ENCODE data around the gene CD40LG.

Gene CD40LG

DNA sequence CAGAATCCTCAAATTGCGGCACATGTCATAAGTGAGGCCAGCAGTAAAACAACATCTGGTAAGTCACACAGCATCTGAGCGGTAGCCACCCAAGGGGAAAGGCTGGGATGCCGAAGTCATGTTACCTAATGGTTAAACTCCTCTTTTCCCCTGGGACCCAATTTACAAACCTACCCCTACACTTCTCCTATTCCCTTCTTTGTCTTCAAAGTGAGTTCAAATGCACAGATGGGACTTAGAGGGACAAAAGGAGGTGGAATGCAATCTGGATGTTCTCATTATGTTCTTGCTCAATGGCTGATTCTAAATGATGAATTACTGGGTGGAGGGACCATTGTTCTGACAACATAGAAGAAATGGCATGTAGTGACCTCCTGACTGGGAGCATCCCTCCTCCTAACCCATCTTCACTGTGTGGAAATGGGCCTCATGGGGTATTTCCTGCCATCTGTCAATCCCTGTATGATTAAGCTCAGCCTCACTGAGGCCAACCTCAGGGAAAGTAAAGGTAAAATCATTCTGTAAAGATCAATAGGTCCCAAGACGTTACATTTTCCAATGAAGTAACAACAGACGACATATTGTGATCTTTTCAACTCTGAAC, 8.5 kb downstream of the CD40LG start:
- TF ChIP-seq EZH2 (IDR thresholded peaks at IDR 0.05; ENCODE audit: borderline replicate concordance, low read depth, low read length, severe bottlenecking) = no peak
- no peak for TF ChIP-seq CTCF (IDR thresholded peaks at IDR 0.05; ENCODE audit: borderline replicate concordance, extremely low read depth, low read length, poor library complexity, severe bottlenecking)
- no peaks in the 10 kb centered on the region for H3K4me1 ChIP-seq (ENCODE audit: insufficient read depth, low read length)
- H3K79me2 ChIP-seq (ENCODE audit: insufficient read depth, low read length) = no peaks in the 10 kb centered on the region

DNA sequence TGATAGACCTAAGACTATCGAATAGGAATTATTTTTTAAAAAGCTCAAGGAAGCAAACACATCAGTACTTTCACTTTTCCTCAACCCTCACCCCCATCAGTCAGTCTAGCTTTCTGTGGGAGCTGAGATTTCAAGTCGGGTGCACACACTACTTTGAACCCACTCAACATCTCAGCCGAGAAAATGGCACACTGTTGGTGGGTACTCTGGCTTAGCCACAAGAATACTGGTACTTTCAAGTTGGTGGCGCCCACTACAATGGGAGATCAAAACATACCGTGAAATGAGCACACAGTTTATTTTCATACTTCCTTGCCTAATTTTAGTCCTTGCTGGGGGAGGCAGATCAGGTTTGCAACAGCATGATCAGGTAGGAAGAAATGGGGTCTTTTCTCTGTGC, 10.2 kb downstream of the CD40LG start:
- Histone ChIP-seq H3K4me1 (ENCODE audit: insufficient read depth, low read length) (no peaks in the 10 kb centered on the region), H3K36me3 (ENCODE audit: insufficient read depth, low read length) (no peaks in the 10 kb centered on the region), H3K79me2 (ENCODE audit: insufficient read depth, low read length) (no peaks in the 10 kb centered on the region), H3K4me2 (ENCODE audit: insufficient read depth, low read length) (no peak overlapping the region), H3K9me3 (ENCODE audit: insufficient read depth, low read length, severe bottlenecking) (no peaks in the 10 kb centered on the region), H4K20me1 (ENCODE audit: insufficient read depth, low read length) (no peaks in the 10 kb centered on the region), H2AFZ (ENCODE audit: low read depth, low read length) (no peak overlapping the region), H3K9ac (ENCODE audit: low read depth, low read length) (no peak overlapping the region), H3K27ac (ENCODE audit: low read length) (no peak overlapping the region), H3K4me3 (ENCODE audit: low read depth in 1 of 2, low read length in 2 of 2) (no peak overlapping the region), H3K27me3 (ENCODE audit: insufficient read depth, low read length, poor library complexity) (no peaks in the 10 kb centered on the region)
- no peak for TF ChIP-seq EZH2 (IDR thresholded peaks at IDR 0.05; ENCODE audit: borderline replicate concordance, low read depth, low read length, severe bottlenecking)
- no peak for TF ChIP-seq CTCF (IDR thresholded peaks at IDR 0.05; ENCODE audit: borderline replicate concordance, extremely low read depth, low read length, poor library complexity, severe bottlenecking)
- ATAC-seq (ENCODE audit: insufficient read depth, low read depth) = no peak
- DNase-seq = no peak

More for the DNA sequence above, 8.5 kb downstream of the CD40LG start:
- no peak for ATAC-seq (ENCODE audit: insufficient read depth, low read depth)
- no peaks in the 10 kb centered on the region for H4K20me1 ChIP-seq (ENCODE audit: insufficient read depth, low read length)
- no peaks in the 10 kb centered on the region for H3K27me3 ChIP-seq (ENCODE audit: insufficient read depth, low read length, poor library complexity)
- no peaks in the 10 kb centered on the region for H3K9me3 ChIP-seq (ENCODE audit: insufficient read depth, low read length, severe bottlenecking)
- no peak for DNase-seq
- no peaks in the 10 kb centered on the region for H3K36me3 ChIP-seq (ENCODE audit: insufficient read depth, low read length)
- no peak overlapping the region for H3K4me2 ChIP-seq (ENCODE audit: insufficient read depth, low read length)
- H3K27ac ChIP-seq (ENCODE audit: low read length) = no peak overlapping the region
- no peak overlapping the region for H3K4me3 ChIP-seq (ENCODE audit: low read depth in 1 of 2, low read length in 2 of 2)
- no peak overlapping the region for H3K9ac ChIP-seq (ENCODE audit: low read depth, low read length)
- no peak overlapping the region for H2AFZ ChIP-seq (ENCODE audit: low read depth, low read length)

- ATAC-seq (ENCODE audit: insufficient read depth, low read depth) (no peak), DNase-seq (no peak)
- Histone ChIP-seq H3K9me3 (ENCODE audit: insufficient read depth, low read length, severe bottlenecking) (no peaks in the 10 kb centered on the region), H3K9ac (ENCODE audit: low read depth, low read length) (no peak overlapping the region), H3K27ac (ENCODE audit: low read length) (no peak overlapping the region), H3K4me3 (ENCODE audit: low read depth in 1 of 2, low read length in 2 of 2) (no peak overlapping the region), H3K36me3 (ENCODE audit: insufficient read depth, low read length) (no peaks in the 10 kb centered on the region), H3K79me2 (ENCODE audit: insufficient read depth, low read length) (no peaks in the 10 kb centered on the region), H3K4me2 (ENCODE audit: insufficient read depth, low read length) (no peak overlapping the region), H3K27me3 (ENCODE audit: insufficient read depth, low read length, poor library complexity) (no peaks in the 10 kb centered on the region), H2AFZ (ENCODE audit: low read depth, low read length) (no peak overlapping the region), H3K4me1 (ENCODE audit: insufficient read depth, low read length) (no peaks in the 10 kb centered on the region), H4K20me1 (ENCODE audit: insufficient read depth, low read length) (no peaks in the 10 kb centered on the region)
- no peak for TF ChIP-seq CTCF (IDR thresholded peaks at IDR 0.05; ENCODE audit: borderline replicate concordance, extremely low read depth, low read length, poor library complexity, severe bottlenecking)
- no peak for TF ChIP-seq EZH2 (IDR thresholded peaks at IDR 0.05; ENCODE audit: borderline replicate concordance, low read depth, low read length, severe bottlenecking)
Observed at GRCh38 chrX:136659174-136659573, 11.2 kb downstream of the CD40LG start.

All from DND-41 (cell line).